GM18870 (cell line): ENCODE measurements around the gene PLEKHM3.
A peak's percentile ranks its signal among the peaks of the same experiment; 100 is the strongest.

Experiments
- ATAC-seq: cut with Tn5 transposase; IDR thresholded peaks from one replicate; pipeline ENCODE4 v1.9.1; 2021; ENCODE audit warnings: moderate library complexity; ENCODE audit not compliant: unreplicated experiment

Gene PLEKHM3

GRCh38 chr2:207807516-207807915, 217.8 kb downstream of the PLEKHM3 start:
- peak; percentile 75 for ATAC-seq

- ATAC-seq, result no peak
These were observed 219.6 kb downstream of the PLEKHM3 start for GRCh38 chr2:207805566-207806226.

- no peak for ATAC-seq
These were observed 222.7 kb downstream of the PLEKHM3 start for GRCh38 chr2:207802650-207803049.

- ATAC-seq, result no peak
These were observed 224.1 kb downstream of the PLEKHM3 start for GRCh38 chr2:207801259-207801658.

GRCh38 chr2:207796585-207797350, 228.6 kb downstream of the PLEKHM3 start:
- no peak for ATAC-seq

- ATAC-seq, result no peak
These were observed 233.0 kb downstream of the PLEKHM3 start for GRCh38 chr2:207792244-207792785.

GRCh38 chr2:207791579-207792243, 233.6 kb downstream of the PLEKHM3 start:
- ATAC-seq, result no peak

- no peak for ATAC-seq
These were observed 234.4 kb downstream of the PLEKHM3 start for GRCh38 chr2:207790898-207791297.

DNA sequence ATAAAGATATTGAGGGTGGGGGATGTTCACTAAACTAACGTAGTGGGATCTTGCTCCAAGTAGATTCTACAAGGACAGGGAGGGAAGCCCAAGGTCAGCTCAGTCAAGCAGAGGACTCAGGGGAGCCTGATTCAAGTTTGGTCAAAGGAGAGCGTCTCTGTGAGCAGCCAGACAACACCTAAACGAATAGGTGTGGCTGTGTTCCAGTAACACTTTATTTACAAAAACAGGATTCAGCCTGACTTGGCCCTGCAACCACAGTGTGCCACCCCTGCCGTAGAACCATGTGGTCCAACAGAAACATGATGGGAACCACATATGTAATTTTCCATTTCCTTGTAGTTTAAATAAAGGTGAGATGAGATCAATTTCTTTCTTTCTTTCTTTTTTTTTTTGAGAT, 237.5 kb downstream of the PLEKHM3 start:
- ATAC-seq, result no peak

- ATAC-seq, result no peak
These were observed 238.3 kb downstream of the PLEKHM3 start for GRCh38 chr2:207787017-207787416.

DNA sequence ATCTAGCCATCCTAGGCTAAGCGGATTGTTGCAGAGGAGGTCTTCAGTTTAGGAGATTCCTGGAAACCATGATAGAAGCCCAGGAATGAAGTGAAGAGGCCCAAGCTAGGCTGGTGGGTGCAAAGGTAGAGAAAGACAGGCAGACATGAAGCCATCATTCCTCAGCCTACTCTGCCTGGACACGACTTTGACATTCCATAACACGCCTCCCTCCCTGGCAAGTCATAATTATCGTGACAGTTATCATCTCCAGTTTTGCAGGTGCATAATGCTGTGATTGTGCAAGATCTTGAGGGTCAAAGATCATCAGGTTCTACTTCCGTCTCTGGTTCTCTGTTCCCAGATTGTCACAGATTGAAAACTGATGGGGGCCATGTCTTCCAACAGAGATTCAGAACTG, 240.4 kb downstream of the PLEKHM3 start:
- no peak for ATAC-seq

DNA sequence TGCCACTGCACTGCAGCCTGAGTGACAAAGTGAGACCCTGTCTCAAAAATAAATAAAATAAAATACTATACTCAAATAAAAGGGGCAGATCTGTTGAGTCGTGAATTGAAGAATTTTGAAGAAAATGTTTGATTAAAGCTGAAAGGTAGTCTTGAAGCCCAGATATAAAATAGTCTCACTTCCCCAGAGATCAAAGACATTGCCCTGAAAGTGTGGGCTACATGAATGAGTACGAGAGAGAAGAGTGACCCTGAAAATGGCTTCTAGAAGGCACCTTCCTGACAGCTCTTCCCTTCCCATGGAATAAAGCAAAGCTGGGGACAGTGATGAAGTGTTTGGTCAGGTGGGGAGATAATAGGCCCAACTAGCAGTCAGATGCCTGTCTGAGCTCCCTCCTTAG, 241.8 kb downstream of the PLEKHM3 start:
- no peak for ATAC-seq

GRCh38 chr2:207782238-207783030, 242.9 kb downstream of the PLEKHM3 start:
- no peak for ATAC-seq

DNA sequence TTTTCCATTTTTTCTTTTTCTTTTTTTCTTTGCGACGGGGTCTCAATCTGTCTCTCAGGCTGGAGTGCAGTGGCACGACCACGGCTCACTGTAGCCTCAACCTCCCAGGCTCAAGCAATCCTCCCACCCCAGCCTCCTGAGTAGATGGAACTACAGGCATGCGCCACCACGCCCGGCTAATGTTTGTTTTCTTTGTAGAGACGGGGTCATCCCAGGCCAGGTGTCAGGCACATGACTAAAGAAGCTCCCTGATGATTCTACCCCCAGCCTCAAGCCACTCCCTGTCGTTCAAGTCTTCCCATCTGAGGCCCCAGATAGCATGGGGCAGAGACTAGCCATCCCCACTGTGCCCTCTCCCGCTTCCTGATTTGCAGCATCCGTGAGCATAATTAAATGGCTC, 245.8 kb downstream of the PLEKHM3 start:
- no peak for ATAC-seq

DNA sequence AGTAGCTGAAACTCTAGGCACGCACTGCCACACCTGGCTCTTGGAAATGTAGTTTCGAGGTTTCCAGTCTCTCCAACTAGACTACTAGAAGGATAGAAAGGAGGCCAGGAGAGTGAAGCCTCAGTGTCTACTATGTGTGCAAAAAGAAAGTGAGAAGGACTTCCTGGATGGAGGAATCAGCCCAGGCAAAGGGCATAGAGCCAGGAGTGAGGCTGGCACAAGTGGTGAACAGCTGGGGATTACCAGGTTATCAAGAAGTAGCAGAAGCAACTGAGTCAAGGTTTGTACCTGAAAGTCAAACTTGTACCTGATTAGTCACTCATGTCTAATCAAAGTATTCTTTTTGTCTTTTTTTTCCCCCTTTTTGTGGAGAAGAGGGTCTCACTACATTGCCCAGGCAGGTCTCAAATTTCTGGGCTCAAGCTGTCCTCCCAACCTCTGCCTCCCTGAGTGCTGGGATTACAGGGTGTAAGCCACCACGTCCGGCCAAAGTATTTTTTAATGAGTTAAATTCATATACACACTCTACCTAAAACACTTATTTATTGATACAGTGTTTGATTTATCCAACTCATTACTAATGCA, 246.9 kb downstream of the PLEKHM3 start:
- no peak for ATAC-seq

- ATAC-seq, result no peak
These were observed 248.2 kb downstream of the PLEKHM3 start for GRCh38 chr2:207777124-207777523.

GRCh38 chr2:207775473-207775872, 249.9 kb downstream of the PLEKHM3 start:
- ATAC-seq, result no peak

DNA sequence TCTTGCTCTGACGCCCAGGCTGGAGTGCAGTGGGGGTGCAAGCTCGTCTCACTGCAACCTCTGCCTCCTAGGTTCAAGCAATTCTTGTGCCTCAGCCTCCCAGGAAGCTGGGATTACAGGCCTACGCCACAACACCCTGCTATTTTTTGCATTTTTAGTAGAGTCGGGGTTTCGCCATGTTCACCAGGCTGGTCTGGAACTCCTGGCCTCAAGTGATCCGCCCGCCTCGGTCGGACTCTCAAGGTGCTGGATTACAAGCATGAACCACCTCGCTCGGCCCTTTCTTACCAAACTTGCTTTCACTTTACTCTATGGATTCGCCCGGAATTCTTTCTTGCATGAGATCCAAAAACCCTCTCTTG, 252.5 kb downstream of the PLEKHM3 start:
- ATAC-seq, result no peak

- no peak for ATAC-seq
These were observed 253.1 kb downstream of the PLEKHM3 start for GRCh38 chr2:207772081-207772843.

- no peak for ATAC-seq
These were observed 253.9 kb downstream of the PLEKHM3 start for GRCh38 chr2:207771421-207771820.
